Measurements from ENCODE around the gene LRP10.
"Not testable (repeated sequence)": the region's sequence is repeated elsewhere in the genome, so short reads cannot be mapped to it uniquely, and the experiment has no call there.

The LRP10 gene

DNA sequence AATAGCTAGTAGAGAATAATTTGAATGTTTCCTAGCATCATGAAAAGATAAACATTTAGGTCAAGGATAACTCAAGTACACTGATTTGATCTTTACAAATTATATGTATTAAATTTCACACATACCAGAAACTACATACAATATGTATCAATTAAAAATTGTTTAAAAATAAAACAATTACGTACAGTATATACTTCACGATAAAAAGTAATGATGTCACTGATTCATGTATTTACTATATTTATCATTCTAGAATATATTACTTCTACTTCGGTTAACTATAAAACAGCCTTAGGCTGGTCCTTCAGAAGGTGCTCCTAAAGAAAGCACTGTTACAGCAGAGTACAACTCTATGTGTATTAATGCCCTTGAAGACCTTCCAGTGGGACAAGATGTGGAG is 35.9 kb downstream of the LRP10 start:
- TF ChIP-seq LEF1 (IDR thresholded peaks at IDR 0.05; ENCODE audit: borderline replicate concordance) = no peak
- no peak for TF ChIP-seq PKNOX1 (IDR thresholded peaks at IDR 0.05)
- TF ChIP-seq SUZ12 (IDR thresholded peaks at IDR 0.05) = no peak
- no peak for TF ChIP-seq BHLHE40 (IDR thresholded peaks at IDR 0.05; ENCODE audit: borderline replicate concordance)
- no peak for TF ChIP-seq SP1 (IDR thresholded peaks at IDR 0.05)
- no peak for DNase-seq (ENCODE audit: extremely low spot score)
- ChIA-PET CTCF (no interaction called here), POLR2A (no interaction called here)

- TF ChIP-seq FOXA1 (IDR thresholded peaks at IDR 0.05) = no peak
- TF ChIP-seq ELF4 (IDR thresholded peaks at IDR 0.05) = no peak
- no peak for TF ChIP-seq TARDBP (IDR thresholded peaks at IDR 0.05)
- no peak for TF ChIP-seq FOXM1 (IDR thresholded peaks at IDR 0.05; ENCODE audit: borderline replicate concordance)
- TF ChIP-seq SP1 (IDR thresholded peaks at IDR 0.05) = no peak
- POLR2A ChIA-PET = no interaction called here
- CTCF ChIA-PET = no interaction called here
- DNase-seq (ENCODE audit: extremely low spot score) = no peak
Measured at GRCh38 chr14:22908601-22909000, 37.1 kb downstream of the LRP10 start.

GRCh38 chr14:22910916-22911315 is 39.4 kb downstream of the LRP10 start:
- DNase-seq (ENCODE audit: extremely low spot score) = no peak
- TF ChIP-seq FOXA1 (IDR thresholded peaks at IDR 0.05) (no peak), FOXK2 (IDR thresholded peaks at IDR 0.05) (no peak), HDGF (IDR thresholded peaks at IDR 0.05; ENCODE audit: borderline replicate concordance) (no peak), ARNT (IDR thresholded peaks at IDR 0.05) (no peak), NFRKB (IDR thresholded peaks at IDR 0.05) (no peak), TARDBP (IDR thresholded peaks at IDR 0.05) (no peak), CTBP1 (IDR thresholded peaks at IDR 0.05; ENCODE audit: borderline replicate concordance) (no peak)
- POLR2A ChIA-PET = interaction anchor here (0.6 to 1.3 kb wide), 2 partner anchors 10 to 145 kb away, joined by 3 to 5 read pairs; partner anchors contain the start of gene OXA1L
- CTCF ChIA-PET = interaction anchor here (0.6 kb wide), 1 partner anchor 339 kb away, joined by 3 read pairs; no protein-coding TSS in a partner anchor

DNA sequence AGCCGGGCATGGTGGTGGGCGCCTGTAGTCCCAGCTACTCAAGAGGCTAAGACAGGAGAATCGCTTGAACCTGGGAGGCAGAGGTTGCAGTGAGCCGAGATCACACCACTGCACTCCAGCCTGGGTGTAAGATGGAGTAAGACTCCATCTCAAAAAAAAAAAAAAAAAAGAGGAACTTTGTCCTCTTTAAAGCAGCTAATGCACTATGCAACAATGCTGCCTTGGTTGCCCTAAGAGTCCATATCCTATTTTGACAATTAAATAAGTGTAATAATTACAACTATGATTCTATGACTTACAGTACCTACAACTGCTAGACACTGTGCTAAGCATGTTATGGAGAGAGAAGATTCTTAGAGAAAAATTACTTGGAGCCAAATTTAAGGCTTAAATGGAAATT is 43.3 kb downstream of the LRP10 start:
- POLR2A ChIA-PET; CTCF ChIA-PET; DNase-seq (ENCODE audit: extremely low spot score): not testable (repeated sequence)

- TF ChIP-seq SP1 (IDR thresholded peaks at IDR 0.05) (no peak), CTBP1 (IDR thresholded peaks at IDR 0.05; ENCODE audit: borderline replicate concordance) (no peak), FOXM1 (IDR thresholded peaks at IDR 0.05; ENCODE audit: borderline replicate concordance) (no peak), PKNOX1 (IDR thresholded peaks at IDR 0.05) (no peak), NFRKB (IDR thresholded peaks at IDR 0.05) (no peak), SUZ12 (IDR thresholded peaks at IDR 0.05) (no peak), L3MBTL2 (conservative IDR thresholded peaks at IDR 0.05) (no peak), ZNF384 (IDR thresholded peaks at IDR 0.05) (no peak), ARNT (IDR thresholded peaks at IDR 0.05) (no peak), FOXA1 (IDR thresholded peaks at IDR 0.05) (no peak), LEF1 (IDR thresholded peaks at IDR 0.05; ENCODE audit: borderline replicate concordance) (no peak), TARDBP (IDR thresholded peaks at IDR 0.05) (no peak), BHLHE40 (IDR thresholded peaks at IDR 0.05; ENCODE audit: borderline replicate concordance) (no peak), ELF4 (IDR thresholded peaks at IDR 0.05) (no peak), HDGF (IDR thresholded peaks at IDR 0.05; ENCODE audit: borderline replicate concordance) (no peak), FOXK2 (IDR thresholded peaks at IDR 0.05) (no peak)
- CTCF ChIA-PET = interaction anchor here (0.6 to 1.4 kb wide), 2 partner anchors 14 to 15 kb away, joined by 3 to 4 read pairs; no protein-coding TSS in a partner anchor
- DNase-seq (ENCODE audit: extremely low spot score) = no peak
- POLR2A ChIA-PET = interaction anchor here (0.8 to 1.5 kb wide), 3 partner anchors 14 to 20 kb away, joined by 3 to 5 read pairs (median 3); no protein-coding TSS in a partner anchor
Measured at GRCh38 chr14:22915886-22916521, 44.5 kb downstream of the LRP10 start.

DNA sequence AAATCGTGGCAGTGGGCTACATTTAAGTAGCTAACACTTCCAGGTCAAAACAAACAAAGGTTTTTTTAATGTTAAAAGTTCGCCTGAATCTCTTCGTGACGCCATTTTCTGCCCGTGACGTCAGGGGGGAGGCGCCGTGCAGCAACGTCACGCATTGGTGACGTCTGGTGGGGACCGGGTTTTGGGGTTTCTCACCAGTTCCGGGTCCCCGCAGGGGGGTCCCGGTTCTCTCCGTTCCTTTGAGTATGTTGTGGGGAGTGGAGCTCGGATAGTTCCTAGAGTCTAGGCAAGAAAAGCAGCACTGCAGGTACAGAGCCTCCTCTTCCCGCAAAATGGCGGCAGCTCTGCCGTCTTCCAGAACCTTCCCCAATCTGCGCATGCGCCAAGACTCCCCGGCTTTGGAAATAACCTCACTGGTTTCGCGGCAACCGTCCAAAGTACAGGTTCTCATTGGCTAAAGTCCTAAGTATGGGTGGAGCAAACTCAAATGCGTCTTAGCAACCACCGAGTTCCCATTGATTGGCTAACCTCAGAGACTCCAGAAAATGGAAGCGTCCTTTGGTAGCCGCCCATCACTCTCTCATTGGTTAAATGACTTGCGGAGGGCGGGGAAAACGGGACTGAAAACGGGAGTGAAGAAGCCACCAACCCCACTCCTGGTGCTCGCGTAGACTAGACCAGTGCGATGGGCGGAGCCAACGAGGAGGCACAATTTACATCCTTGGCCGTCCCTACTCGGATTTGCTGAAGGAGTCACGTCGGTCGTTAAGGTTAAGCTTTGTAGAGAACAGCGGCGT is 47.5 kb downstream of the LRP10 start, which contains the start of gene RBM23:
RBM23 (minus strand) TSS at position 346 of the 797 bp plus-strand sequence.
- ChIA-PET POLR2A (interaction anchor here (0.5 to 4.1 kb wide), 15 partner anchors 10 to 454 kb away, joined by 3 to 50 read pairs (median 4); partner anchors contain the start of genes HAUS4 and PRMT5), CTCF (interaction anchor here (1.0 to 3.7 kb wide), 4 partner anchors 11 to 68 kb away, joined by 3 to 21 read pairs (median 4); partner anchors contain the start of gene PRMT5)
- no peak for TF ChIP-seq SP1 (IDR thresholded peaks at IDR 0.05)
- peak; percentile 92 for TF ChIP-seq PKNOX1 (IDR thresholded peaks at IDR 0.05)
- TF ChIP-seq TARDBP (IDR thresholded peaks at IDR 0.05) = peak; percentile 96
- TF ChIP-seq HDGF (IDR thresholded peaks at IDR 0.05; ENCODE audit: borderline replicate concordance) = 0 out of 2 replicates have a peak, but pooled peaks have one; percentile 72
- peak; percentile 93 for DNase-seq (ENCODE audit: extremely low spot score)

Measured in HEK293T (cell line).